Measurements from ENCODE around the gene TMEM125. TPM values are rescaled to one million over a fixed set of nuclear protein-coding genes. Genes with fewer than 3 reads are reported as not detected.

The TMEM125 gene
- total and polyA plus RNA-seq, 8 donors = 7.0 to 41.9 (median 22.8) TPM

- intact Hi-C loops (cut with DNase I; ENCODE audit: low total_unique reads) = no loop called here
- Histone ChIP-seq H3K4me1 (peaks cover 0 to 11% (median 10%) of the 10 kb centered on the region in 4 donors), H3K27me3 (no peaks in the 10 kb centered on the region), H3K36me3 (no peaks in the 10 kb centered on the region), H3K4me3 (no peak overlapping the region), H3K9me3 (no peaks in the 10 kb centered on the region), H3K27ac (no peak overlapping the region)
- TF ChIP-seq, protein P1, sequence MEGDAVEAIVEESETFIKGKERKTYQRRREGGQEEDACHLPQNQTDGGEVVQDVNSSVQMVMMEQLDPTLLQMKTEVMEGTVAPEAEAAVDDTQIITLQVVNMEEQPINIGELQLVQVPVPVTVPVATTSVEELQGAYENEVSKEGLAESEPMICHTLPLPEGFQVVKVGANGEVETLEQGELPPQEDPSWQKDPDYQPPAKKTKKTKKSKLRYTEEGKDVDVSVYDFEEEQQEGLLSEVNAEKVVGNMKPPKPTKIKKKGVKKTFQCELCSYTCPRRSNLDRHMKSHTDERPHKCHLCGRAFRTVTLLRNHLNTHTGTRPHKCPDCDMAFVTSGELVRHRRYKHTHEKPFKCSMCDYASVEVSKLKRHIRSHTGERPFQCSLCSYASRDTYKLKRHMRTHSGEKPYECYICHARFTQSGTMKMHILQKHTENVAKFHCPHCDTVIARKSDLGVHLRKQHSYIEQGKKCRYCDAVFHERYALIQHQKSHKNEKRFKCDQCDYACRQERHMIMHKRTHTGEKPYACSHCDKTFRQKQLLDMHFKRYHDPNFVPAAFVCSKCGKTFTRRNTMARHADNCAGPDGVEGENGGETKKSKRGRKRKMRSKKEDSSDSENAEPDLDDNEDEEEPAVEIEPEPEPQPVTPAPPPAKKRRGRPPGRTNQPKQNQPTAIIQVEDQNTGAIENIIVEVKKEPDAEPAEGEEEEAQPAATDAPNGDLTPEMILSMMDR (IDR thresholded peaks at IDR 0.05) = no peak
- TF ChIP-seq POLR2A (IDR thresholded peaks at IDR 0.05) (no peak), EP300 (IDR thresholded peaks at IDR 0.05) (no peak), POLR2AphosphoS5 (IDR thresholded peaks at IDR 0.05) (no peak)
- 89 to 96% (median 96%) methylated on average over 18 to 20 of the region's 20 CpGs for WGBS, 5 donors
- DNase-seq = no peak
Measured at GRCh38 chr1:43308635-43309404, 39.0 kb downstream of the TMEM125 start.

DNA sequence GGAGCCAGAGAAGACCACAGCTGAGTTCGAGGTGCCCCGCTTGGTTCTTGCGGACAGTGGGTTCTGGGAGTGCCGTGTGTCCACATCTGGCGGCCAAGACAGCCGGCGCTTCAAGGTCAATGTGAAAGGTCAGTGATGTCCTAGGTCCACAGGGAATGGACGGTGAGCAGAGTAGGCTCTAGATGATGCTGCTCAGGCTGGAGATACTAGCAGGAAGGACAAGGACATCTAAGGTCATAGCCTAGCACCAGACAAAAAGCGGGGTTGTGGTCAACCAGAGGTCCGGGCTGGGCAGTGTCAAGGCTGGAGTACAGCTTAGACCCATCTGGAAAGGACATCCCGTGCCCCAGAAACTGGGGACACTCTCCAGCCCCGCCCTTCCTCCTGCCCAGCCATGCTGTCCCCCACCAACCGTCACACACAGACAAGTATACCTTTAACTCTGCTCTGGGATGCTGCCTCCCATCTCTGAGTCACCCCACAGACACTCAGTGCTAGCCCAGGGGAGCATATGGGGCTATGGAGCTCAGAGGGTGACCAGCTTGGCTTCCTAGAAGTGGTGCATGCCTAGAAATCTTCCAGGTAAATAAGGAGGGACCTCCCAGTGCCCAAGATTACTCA, 39.7 kb downstream of the TMEM125 start:
- no peaks in the 10 kb centered on the region for H3K9me3 ChIP-seq
- no peak overlapping the region for H3K27ac ChIP-seq
- no peaks in the 10 kb centered on the region for H3K27me3 ChIP-seq
- TF ChIP-seq POLR2A (IDR thresholded peaks at IDR 0.05) (no peak), POLR2AphosphoS5 (IDR thresholded peaks at IDR 0.05) (no peak), EP300 (IDR thresholded peaks at IDR 0.05) (no peak)
- TF ChIP-seq, protein P1 (IDR thresholded peaks at IDR 0.05) = no peak
- DNase-seq = no peak
- intact Hi-C loops (cut with DNase I; ENCODE audit: low total_unique reads) = no loop called here
- no peak overlapping the region for H3K4me3 ChIP-seq
- peaks cover 0 to 5% (median 4%) of the 10 kb centered on the region in 4 donors for H3K4me1 ChIP-seq
- 91 to 95% (median 92%) methylated on average over 13 of the region's 13 CpGs for WGBS, 5 donors
- no peaks in the 10 kb centered on the region for H3K36me3 ChIP-seq

GRCh38 chr1:43311521-43311920, 41.7 kb downstream of the TMEM125 start:
- H3K36me3 ChIP-seq = no peaks in the 10 kb centered on the region
- H3K27ac ChIP-seq = no peak overlapping the region
- no peak overlapping the region for H3K4me3 ChIP-seq
- no peaks in the 10 kb centered on the region for H3K9me3 ChIP-seq
- no peaks in the 10 kb centered on the region for H3K27me3 ChIP-seq
- WGBS, 5 donors = 90 to 100% (median 93%) methylated on average over 4 to 9 of the region's 9 CpGs
- intact Hi-C loops (cut with DNase I; ENCODE audit: low total_unique reads) = no loop called here
- H3K4me1 ChIP-seq = no peaks in the 10 kb centered on the region
- no peak for TF ChIP-seq POLR2AphosphoS5 (IDR thresholded peaks at IDR 0.05)
- no peak for TF ChIP-seq EP300 (IDR thresholded peaks at IDR 0.05)
- TF ChIP-seq, protein P1 (IDR thresholded peaks at IDR 0.05) = no peak
- TF ChIP-seq POLR2A (IDR thresholded peaks at IDR 0.05) = no peak
- DNase-seq = no peak

DNA sequence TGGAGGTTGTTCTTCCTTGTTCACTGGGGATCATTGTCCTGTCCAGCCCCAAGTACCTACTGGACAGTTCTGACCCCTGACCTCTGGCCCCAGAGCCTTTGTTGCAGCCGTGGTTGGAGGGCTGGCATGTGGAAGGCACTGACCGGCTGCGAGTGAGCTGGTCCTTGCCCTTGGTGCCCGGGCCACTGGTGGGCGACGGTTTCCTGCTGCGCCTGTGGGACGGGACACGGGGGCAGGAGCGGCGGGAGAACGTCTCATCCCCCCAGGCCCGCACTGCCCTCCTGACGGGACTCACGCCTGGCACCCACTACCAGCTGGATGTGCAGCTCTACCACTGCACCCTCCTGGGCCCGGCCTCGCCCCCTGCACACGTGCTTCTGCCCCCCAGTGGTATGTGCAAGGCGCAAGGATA, 42.4 kb downstream of the TMEM125 start:
- TF ChIP-seq, protein P1 (IDR thresholded peaks at IDR 0.05) = no peak
- no peak for TF ChIP-seq POLR2A (IDR thresholded peaks at IDR 0.05)
- WGBS, 5 donors = 83 to 93% (median 90%) methylated on average over 5 to 19 of the region's 19 CpGs
- Histone ChIP-seq H3K27ac (no peak overlapping the region), H3K36me3 (no peaks in the 10 kb centered on the region), H3K9me3 (no peaks in the 10 kb centered on the region), H3K4me1 (no peaks in the 10 kb centered on the region), H3K4me3 (no peak overlapping the region), H3K27me3 (no peaks in the 10 kb centered on the region)
- no peak for DNase-seq
- intact Hi-C loops (cut with DNase I; ENCODE audit: low total_unique reads) = no loop called here
